Fibroblast of skin of back (primary cell): ENCODE data around the gene ENTREP1.
A peak's percentile ranks its signal among the peaks of the same experiment; 100 is the strongest.
"Not testable (repeated sequence)": the region's sequence is repeated elsewhere in the genome, so short reads cannot be mapped to it uniquely, and the experiment has no call there.

Experiments used
- DNase-seq: peaks from one replicate; pipeline ENCODE4 v3.0.0-alpha.2; 2013

The ENTREP1 gene

GRCh38 chr9:69364510-69365150 is 39.6 kb downstream of the ENTREP1 start:
- no peak for DNase-seq

- no peak for DNase-seq
Measured at GRCh38 chr9:69370430-69370829, 45.4 kb downstream of the ENTREP1 start.

- peak; percentile 6 for DNase-seq
Measured at GRCh38 chr9:69371001-69371400, 46.0 kb downstream of the ENTREP1 start.

GRCh38 chr9:69376651-69377050 is 51.6 kb downstream of the ENTREP1 start:
- peak; percentile 95 for DNase-seq

GRCh38 chr9:69377291-69377690 is 52.3 kb downstream of the ENTREP1 start:
- no peak for DNase-seq

- no peak for DNase-seq
Measured at GRCh38 chr9:69377981-69378380, 53.0 kb downstream of the ENTREP1 start.

GRCh38 chr9:69379270-69379982 is 54.4 kb downstream of the ENTREP1 start:
- DNase-seq: peak; percentile 91

- no peak for DNase-seq
Measured at GRCh38 chr9:69380301-69380700, 55.3 kb downstream of the ENTREP1 start.

GRCh38 chr9:69380811-69381210 is 55.8 kb downstream of the ENTREP1 start:
- DNase-seq: peak; percentile 73

- no peak for DNase-seq
Measured at GRCh38 chr9:69382135-69382534, 57.1 kb downstream of the ENTREP1 start.

- DNase-seq: no peak
Measured at GRCh38 chr9:69385581-69386033, 60.6 kb downstream of the ENTREP1 start.

- no peak for DNase-seq
Measured at GRCh38 chr9:69386651-69387050, 61.6 kb downstream of the ENTREP1 start.

GRCh38 chr9:69388596-69388995 is 63.6 kb downstream of the ENTREP1 start:
- no peak for DNase-seq

GRCh38 chr9:69389437-69389995 is 64.5 kb downstream of the ENTREP1 start:
- no peak for DNase-seq

- no peak for DNase-seq
Measured at GRCh38 chr9:69391487-69391886, 66.5 kb downstream of the ENTREP1 start.

GRCh38 chr9:69391946-69392345 is 66.9 kb downstream of the ENTREP1 start:
- DNase-seq: no peak

- no peak for DNase-seq
Measured at GRCh38 chr9:69392826-69393225, 67.8 kb downstream of the ENTREP1 start.

- no peak for DNase-seq
Measured at GRCh38 chr9:69393425-69393824, 68.4 kb downstream of the ENTREP1 start.

GRCh38 chr9:69395718-69396117 is 70.7 kb downstream of the ENTREP1 start:
- no peak for DNase-seq

GRCh38 chr9:69396759-69397158 is 71.7 kb downstream of the ENTREP1 start:
- DNase-seq: no peak

- DNase-seq: no peak
Measured at GRCh38 chr9:69397384-69398214, 72.6 kb downstream of the ENTREP1 start.

GRCh38 chr9:69400470-69400869 is 75.5 kb downstream of the ENTREP1 start:
- DNase-seq: no peak

GRCh38 chr9:69409936-69410335 is 84.9 kb downstream of the ENTREP1 start:
- DNase-seq: not testable (repeated sequence)
